Ovary (tissue), 3 donors: ENCODE results near the gene PNMA6E.

Source experiments
- EP300 ChIP-seq: sonication (generic); formaldehyde crosslinking; IDR thresholded peaks from one replicate; pipeline ENCODE4 v1.6.1; 2017; ENCODE audit warnings: antibody characterized with exemption
- POLR2A ChIP-seq: fragments of 450-650 bp; IDR thresholded peaks from one replicate; pipeline ENCODE4 v1.6.1; 2017; ENCODE audit warnings: antibody characterized with exemption, mild to moderate bottlenecking, moderate library complexity
- TF ChIP-seq, protein P1 (sequence below), 3 donors: fragments of 450-650 bp in 2 of 3; fragments of 200-600 bp in 1 of 3; IDR thresholded peaks; one replicate each; pipeline versions ENCODE4 v1.5.1 to v1.8.0; 2016 to 2022; ENCODE audit warnings: antibody characterized with exemption in 3 of 3, mild to moderate bottlenecking in 1 of 3
- donor health status: DM: no; HTN: no; CAD: no.

DNA sequence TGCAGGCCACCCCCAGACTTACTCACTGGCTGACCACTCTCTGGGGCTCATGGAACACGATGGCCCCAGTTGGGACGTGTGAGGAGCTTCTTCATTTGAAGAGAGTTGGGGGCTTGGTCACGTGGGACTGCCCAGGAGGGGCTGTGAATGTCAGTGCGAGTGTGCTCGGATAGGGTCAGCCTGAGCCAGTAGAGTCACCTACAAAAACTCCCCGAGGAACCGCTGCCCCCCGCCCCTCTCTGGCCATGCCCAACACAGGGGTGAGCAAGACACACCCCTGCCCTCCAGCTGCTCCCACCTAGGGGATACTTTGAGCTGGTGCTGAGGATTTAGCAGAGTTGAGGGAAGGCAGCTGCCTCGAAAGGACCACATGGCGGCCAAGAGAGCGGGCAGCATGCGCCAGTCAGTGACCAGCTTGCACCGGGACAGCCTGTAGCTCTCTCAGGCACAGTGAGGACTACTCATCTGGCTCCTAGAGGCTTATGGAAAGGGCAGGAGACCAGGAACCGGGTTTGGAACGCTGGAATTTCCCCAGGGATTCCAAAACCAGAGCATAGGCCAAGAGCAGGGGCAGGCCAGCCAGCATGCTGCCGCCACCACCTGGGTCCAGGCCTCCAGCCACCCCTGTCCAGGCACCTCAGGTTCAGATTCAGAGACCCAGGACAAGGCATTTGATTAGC lies 8.4 kb downstream of the PNMA6E start:
- TF ChIP-seq POLR2A (no peak), EP300 (no peak)
- TF ChIP-seq, protein P1, sequence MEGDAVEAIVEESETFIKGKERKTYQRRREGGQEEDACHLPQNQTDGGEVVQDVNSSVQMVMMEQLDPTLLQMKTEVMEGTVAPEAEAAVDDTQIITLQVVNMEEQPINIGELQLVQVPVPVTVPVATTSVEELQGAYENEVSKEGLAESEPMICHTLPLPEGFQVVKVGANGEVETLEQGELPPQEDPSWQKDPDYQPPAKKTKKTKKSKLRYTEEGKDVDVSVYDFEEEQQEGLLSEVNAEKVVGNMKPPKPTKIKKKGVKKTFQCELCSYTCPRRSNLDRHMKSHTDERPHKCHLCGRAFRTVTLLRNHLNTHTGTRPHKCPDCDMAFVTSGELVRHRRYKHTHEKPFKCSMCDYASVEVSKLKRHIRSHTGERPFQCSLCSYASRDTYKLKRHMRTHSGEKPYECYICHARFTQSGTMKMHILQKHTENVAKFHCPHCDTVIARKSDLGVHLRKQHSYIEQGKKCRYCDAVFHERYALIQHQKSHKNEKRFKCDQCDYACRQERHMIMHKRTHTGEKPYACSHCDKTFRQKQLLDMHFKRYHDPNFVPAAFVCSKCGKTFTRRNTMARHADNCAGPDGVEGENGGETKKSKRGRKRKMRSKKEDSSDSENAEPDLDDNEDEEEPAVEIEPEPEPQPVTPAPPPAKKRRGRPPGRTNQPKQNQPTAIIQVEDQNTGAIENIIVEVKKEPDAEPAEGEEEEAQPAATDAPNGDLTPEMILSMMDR (IDR thresholded peaks at IDR 0.05) = no peak
